ENCODE measurements around the gene CNNM1. TPM values are rescaled to one million over a fixed set of nuclear protein-coding genes. Genes with fewer than 3 reads are reported as not detected.

Gene CNNM1
- total RNA-seq, 4 donors from 2014 or later: not detected

DNA sequence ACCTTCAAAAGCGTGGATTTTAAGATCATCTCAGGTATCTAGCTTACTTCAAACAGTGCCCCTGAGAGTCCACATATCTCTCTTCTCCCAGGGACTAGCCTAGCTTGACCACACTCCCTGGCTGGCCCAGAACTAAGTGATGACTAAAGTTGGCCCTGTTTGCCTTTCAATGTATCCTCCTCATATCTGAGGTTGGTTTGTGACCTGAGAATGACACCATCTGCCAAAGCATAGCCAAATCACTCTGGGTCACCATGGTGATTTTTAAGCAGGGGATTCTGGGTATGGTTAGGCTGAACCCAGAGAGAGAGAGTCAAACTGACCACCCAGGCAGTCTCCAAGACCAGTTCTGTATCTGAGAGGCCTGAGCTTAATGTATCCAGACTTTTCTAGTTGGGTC lies 16.2 kb downstream of the CNNM1 start:
- Histone ChIP-seq H3K36me3 (no peaks in the 10 kb centered on the region), H3K27ac (no peak overlapping the region), H3K27me3 (peaks cover 0 to 3% (median 0%) of the 10 kb centered on the region in 3 donors), H3K4me3 (no peak overlapping the region), H3K4me1 (no peaks in the 10 kb centered on the region), H3K9me3 (no peaks in the 10 kb centered on the region)
- intact Hi-C loops (cut with DNase I; ENCODE audit: low total_unique reads): no loop called here
- no peak for ATAC-seq
- in situ Hi-C loops (cut with MboI; ENCODE audit: low sequenced_read_pairs in 4 of 4): no loop called here
- DNase-seq: no peak
- TF ChIP-seq, protein P1, sequence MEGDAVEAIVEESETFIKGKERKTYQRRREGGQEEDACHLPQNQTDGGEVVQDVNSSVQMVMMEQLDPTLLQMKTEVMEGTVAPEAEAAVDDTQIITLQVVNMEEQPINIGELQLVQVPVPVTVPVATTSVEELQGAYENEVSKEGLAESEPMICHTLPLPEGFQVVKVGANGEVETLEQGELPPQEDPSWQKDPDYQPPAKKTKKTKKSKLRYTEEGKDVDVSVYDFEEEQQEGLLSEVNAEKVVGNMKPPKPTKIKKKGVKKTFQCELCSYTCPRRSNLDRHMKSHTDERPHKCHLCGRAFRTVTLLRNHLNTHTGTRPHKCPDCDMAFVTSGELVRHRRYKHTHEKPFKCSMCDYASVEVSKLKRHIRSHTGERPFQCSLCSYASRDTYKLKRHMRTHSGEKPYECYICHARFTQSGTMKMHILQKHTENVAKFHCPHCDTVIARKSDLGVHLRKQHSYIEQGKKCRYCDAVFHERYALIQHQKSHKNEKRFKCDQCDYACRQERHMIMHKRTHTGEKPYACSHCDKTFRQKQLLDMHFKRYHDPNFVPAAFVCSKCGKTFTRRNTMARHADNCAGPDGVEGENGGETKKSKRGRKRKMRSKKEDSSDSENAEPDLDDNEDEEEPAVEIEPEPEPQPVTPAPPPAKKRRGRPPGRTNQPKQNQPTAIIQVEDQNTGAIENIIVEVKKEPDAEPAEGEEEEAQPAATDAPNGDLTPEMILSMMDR (IDR thresholded peaks at IDR 0.05 in 4 of 5, conservative IDR thresholded peaks at IDR 0.05 in 1 of 5): no peak
- TF ChIP-seq POLR2A (IDR thresholded peaks at IDR 0.05): no peak

DNA sequence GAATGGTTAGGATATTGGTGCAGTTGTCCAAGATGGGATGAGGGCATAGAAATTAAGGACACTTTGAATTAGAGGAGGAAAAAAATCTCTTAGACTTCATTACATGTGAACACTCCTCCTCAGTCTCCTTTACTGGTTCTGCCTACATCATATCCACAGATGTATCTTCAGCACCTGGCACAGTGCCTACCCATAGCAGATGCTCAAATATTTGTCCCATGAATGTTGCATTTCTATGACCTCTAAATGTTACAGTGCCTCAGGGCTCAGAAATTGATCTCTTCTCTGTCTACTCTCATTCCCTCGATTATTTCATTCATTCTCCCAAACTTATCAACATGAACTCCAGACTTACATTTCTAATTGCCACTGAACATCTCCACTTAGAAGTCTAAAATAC lies 17.1 kb downstream of the CNNM1 start:
- H3K36me3 ChIP-seq: no peaks in the 10 kb centered on the region
- H3K27ac ChIP-seq: no peak overlapping the region
- peaks cover 0 to 3% (median 0%) of the 10 kb centered on the region in 3 donors for H3K27me3 ChIP-seq
- ATAC-seq (no peak), DNase-seq (no peak)
- no peak overlapping the region for H3K4me3 ChIP-seq
- in situ Hi-C loops (cut with MboI; ENCODE audit: low sequenced_read_pairs in 4 of 4): no loop called here
- no peaks in the 10 kb centered on the region for H3K4me1 ChIP-seq
- intact Hi-C loops (cut with DNase I; ENCODE audit: low total_unique reads): no loop called here
- H3K9me3 ChIP-seq: no peaks in the 10 kb centered on the region
- TF ChIP-seq, protein P1 (IDR thresholded peaks at IDR 0.05 in 4 of 5, conservative IDR thresholded peaks at IDR 0.05 in 1 of 5): no peak
- no peak for TF ChIP-seq POLR2A (IDR thresholded peaks at IDR 0.05)

DNA sequence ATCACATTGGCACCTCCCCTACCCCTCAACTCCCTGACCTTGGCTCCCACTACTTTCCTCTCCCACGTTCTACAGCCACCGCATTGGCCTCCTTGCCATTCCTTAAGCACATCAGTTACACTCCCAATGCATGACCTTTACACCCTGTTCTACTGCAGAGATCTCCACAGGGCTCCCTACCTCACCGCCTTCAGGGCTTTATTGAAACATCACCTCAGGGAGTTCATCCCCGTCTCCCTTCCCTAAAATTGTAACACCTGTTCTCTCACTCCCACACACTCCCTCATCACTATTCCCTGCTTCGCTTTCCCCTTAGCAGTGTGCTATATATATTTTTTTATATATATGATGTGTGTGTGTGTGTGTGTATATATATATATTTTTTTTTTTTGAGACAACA lies 18.5 kb downstream of the CNNM1 start:
- H3K27me3 ChIP-seq: peaks cover 0 to 3% (median 0%) of the 10 kb centered on the region in 3 donors
- H3K27ac ChIP-seq: no peak overlapping the region
- no peaks in the 10 kb centered on the region for H3K4me1 ChIP-seq
- no peaks in the 10 kb centered on the region for H3K36me3 ChIP-seq
- ATAC-seq (no peak), DNase-seq (no peak)
- in situ Hi-C loops (cut with MboI; ENCODE audit: low sequenced_read_pairs in 4 of 4) (no loop called here), intact Hi-C loops (cut with DNase I; ENCODE audit: low total_unique reads) (no loop called here)
- no peaks in the 10 kb centered on the region for H3K9me3 ChIP-seq
- TF ChIP-seq, protein P1 (IDR thresholded peaks at IDR 0.05 in 4 of 5, conservative IDR thresholded peaks at IDR 0.05 in 1 of 5): no peak
- no peak for TF ChIP-seq POLR2A (IDR thresholded peaks at IDR 0.05)
- H3K4me3 ChIP-seq: no peak overlapping the region

DNA sequence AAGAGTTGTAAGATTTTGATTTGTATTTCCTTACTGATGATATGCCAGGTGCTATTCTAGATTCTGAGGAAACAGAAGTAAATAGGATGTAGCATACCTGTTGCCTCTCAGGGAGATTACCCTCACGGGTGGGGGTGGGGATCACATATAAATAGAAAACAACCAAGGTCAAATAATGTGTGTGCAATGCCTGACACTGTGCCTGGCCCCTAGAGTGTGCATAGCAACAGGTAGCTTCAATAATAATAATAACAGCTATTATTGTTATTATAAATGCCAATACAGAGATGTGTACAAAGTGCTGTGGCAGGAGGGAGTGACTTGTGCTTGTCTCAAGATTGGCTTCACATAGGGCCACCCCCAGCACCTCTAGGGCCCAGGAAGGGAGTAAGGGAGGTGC lies 24.0 kb downstream of the CNNM1 start:
- in situ Hi-C loops (cut with MboI; ENCODE audit: low sequenced_read_pairs in 4 of 4): no loop called here
- Histone ChIP-seq H3K27ac (no peak overlapping the region), H3K4me3 (no peak overlapping the region), H3K36me3 (no peaks in the 10 kb centered on the region), H3K4me1 (no peaks in the 10 kb centered on the region), H3K27me3 (no peaks in the 10 kb centered on the region), H3K9me3 (no peaks in the 10 kb centered on the region)
- intact Hi-C loops (cut with DNase I; ENCODE audit: low total_unique reads): no loop called here
- TF ChIP-seq, protein P1 (IDR thresholded peaks at IDR 0.05 in 4 of 5, conservative IDR thresholded peaks at IDR 0.05 in 1 of 5): no peak
- TF ChIP-seq POLR2A (IDR thresholded peaks at IDR 0.05): no peak
- DNase-seq: no peak
- no peak for ATAC-seq

DNA sequence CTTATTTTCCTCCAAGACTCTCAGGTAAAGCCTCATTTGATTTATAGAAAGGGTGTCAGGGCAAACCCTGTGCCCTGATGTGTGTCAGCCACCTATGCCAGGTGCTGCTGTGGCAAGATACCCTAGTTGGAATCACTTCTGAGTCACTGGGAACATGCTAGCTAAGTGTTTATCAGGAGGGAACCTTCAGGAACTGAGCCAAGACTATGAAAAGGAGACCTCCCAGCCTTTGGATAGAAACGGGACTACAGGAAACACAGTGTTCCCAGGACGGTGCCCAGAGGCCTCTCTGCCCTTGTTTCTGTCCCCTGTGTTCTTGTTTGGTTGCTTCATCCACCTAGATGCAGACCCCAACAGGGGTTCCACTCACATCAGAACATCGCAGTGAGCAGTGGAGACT lies 28.5 kb downstream of the CNNM1 start:
- DNase-seq (no peak), ATAC-seq (no peak)
- Histone ChIP-seq H3K36me3 (no peaks in the 10 kb centered on the region), H3K27me3 (no peaks in the 10 kb centered on the region), H3K27ac (no peak overlapping the region), H3K9me3 (no peaks in the 10 kb centered on the region), H3K4me1 (no peaks in the 10 kb centered on the region), H3K4me3 (no peak overlapping the region)
- TF ChIP-seq POLR2A (IDR thresholded peaks at IDR 0.05): no peak
- TF ChIP-seq, protein P1 (IDR thresholded peaks at IDR 0.05 in 4 of 5, conservative IDR thresholded peaks at IDR 0.05 in 1 of 5): no peak
- in situ Hi-C loops (cut with MboI; ENCODE audit: low sequenced_read_pairs in 4 of 4): no loop called here
- intact Hi-C loops (cut with DNase I; ENCODE audit: low total_unique reads): no loop called here

Measured in gastrocnemius medialis (tissue), 4 donors.